Neuronal stem cell (in vitro differentiated cells): ENCODE results near the gene TBPL1.

Experiments
- DNase-seq: peaks from one replicate; pipeline ENCODE4 v3.0.0-alpha.2; 2013; ENCODE audit warnings: low spot score
- H2AFZ ChIP-seq: one replicate; pipeline ENCODE4 v1.6.1; 2013; ENCODE audit warnings: mild to moderate bottlenecking, low read length, inconsistent platforms
- H2AK5ac ChIP-seq: 2 replicates; pipeline ENCODE4 v1.6.1; 2013; ENCODE audit warnings: low read depth, mild to moderate bottlenecking, inconsistent platforms, low read length, moderate library complexity, mixed read lengths
- H2BK120ac ChIP-seq: 2 replicates; pipeline ENCODE4 v1.6.1; 2013; ENCODE audit warnings: low read depth, mild to moderate bottlenecking, inconsistent platforms, low read length, moderate library complexity, mixed read lengths
- H2BK12ac ChIP-seq: one replicate; pipeline ENCODE4 v1.6.1; 2013; ENCODE audit warnings: low read length, inconsistent platforms
- H2BK15ac ChIP-seq: 2 replicates; pipeline ENCODE4 v1.6.1; 2013; ENCODE audit warnings: mild to moderate bottlenecking, low read length, inconsistent platforms, mixed read lengths
- H2BK5ac ChIP-seq: one replicate; pipeline ENCODE4 v1.6.1; 2013; ENCODE audit warnings: inconsistent platforms, mild to moderate bottlenecking, low read length, moderate library complexity
- H3K14ac ChIP-seq: one replicate; pipeline ENCODE4 v1.6.1; 2013; ENCODE audit warnings: low read length, inconsistent platforms
- H3K18ac ChIP-seq: 2 replicates; pipeline ENCODE4 v1.6.1; 2013; ENCODE audit warnings: low read length, inconsistent platforms
- H3K23ac ChIP-seq: 2 replicates; pipeline ENCODE4 v1.6.1; 2013; ENCODE audit warnings: low read depth, mild to moderate bottlenecking, mixed read lengths, low read length, inconsistent platforms; ENCODE audit not compliant: poor library complexity
- H3K27ac ChIP-seq: replicated peaks from 3 replicates; pipeline ENCODE4 v1.5.1; 2013; ENCODE audit warnings: low read length, inconsistent platforms
- H3K27me3 ChIP-seq, 3 experiments: 2 replicates each; pipeline ENCODE4 v1.6.1; 2013; ENCODE audit warnings: low read length in 3 of 3, mild to moderate bottlenecking in 2 of 3, inconsistent platforms in 1 of 3, low read depth in 1 of 3, mixed read lengths in 1 of 3, moderate library complexity in 1 of 3; ENCODE audit not compliant: control insufficient read depth in 3 of 3, insufficient read depth in 3 of 3
- H3K36me3 ChIP-seq, 2 donors: replicated peaks in 1 of 2; 2 replicates each; pipeline ENCODE4 v1.6.1; 2013; ENCODE audit warnings: low read length in 2 of 2; ENCODE audit not compliant: control insufficient read depth in 2 of 2, insufficient read depth in 2 of 2
- H3K4ac ChIP-seq: 2 replicates; pipeline ENCODE4 v1.6.1; 2013; ENCODE audit warnings: inconsistent platforms, mild to moderate bottlenecking, low read length, moderate library complexity
- H3K4me1 ChIP-seq, 2 donors: 1 replicate in 1 of 2; 2 replicates in 1 of 2; pipeline ENCODE4 v1.6.1; 2013; ENCODE audit warnings: low read length in 2 of 2, low read depth in 1 of 2; ENCODE audit not compliant: control insufficient read depth in 2 of 2, insufficient read depth in 1 of 2
- H3K4me2 ChIP-seq: one replicate; pipeline ENCODE4 v1.6.1; 2013; ENCODE audit warnings: mild to moderate bottlenecking, low read length, inconsistent platforms; ENCODE audit not compliant: insufficient read depth, poor library complexity, severe bottlenecking
- H3K4me3 ChIP-seq, 2 donors: 2 replicates each; pipeline ENCODE4 v1.5.1; 2013; ENCODE audit warnings: low read length in 2 of 2, mild to moderate bottlenecking in 2 of 2, inconsistent platforms in 1 of 2, moderate library complexity in 1 of 2
- H3K79me1 ChIP-seq: one replicate; pipeline ENCODE4 v1.6.1; 2013; ENCODE audit warnings: low read depth, mild to moderate bottlenecking, inconsistent platforms, low read length, moderate library complexity
- H3K9ac ChIP-seq: one replicate; pipeline ENCODE4 v1.6.1; 2013; ENCODE audit warnings: mild to moderate bottlenecking, low read depth, low read length, inconsistent platforms; ENCODE audit not compliant: poor library complexity
- H3K9me3 ChIP-seq, 2 donors: replicated peaks in 1 of 2; 2 replicates each; pipeline versions ENCODE3 to v1.6.1; 2013; ENCODE audit warnings: low read length in 2 of 2, mild to moderate bottlenecking in 2 of 2, inconsistent platforms in 1 of 2, low read depth in 1 of 2, mixed read lengths in 1 of 2, moderate library complexity in 1 of 2; ENCODE audit not compliant: control insufficient read depth in 2 of 2, insufficient read depth in 1 of 2
- H4K8ac ChIP-seq: one replicate; pipeline ENCODE4 v1.6.1; 2013; ENCODE audit warnings: low read depth, mild to moderate bottlenecking, inconsistent platforms, low read length, moderate library complexity
- H4K91ac ChIP-seq: one replicate; pipeline ENCODE4 v1.6.1; 2013; ENCODE audit warnings: low read length, low read depth, mild to moderate bottlenecking, inconsistent platforms; ENCODE audit not compliant: poor library complexity
- WGBS, 2 donors: extraction: QIAGEN DNeasy Blood & Tissue Kit; methylation state at CpG; one replicate each; pipeline ENCODE4 v1.1.7; 2013; ENCODE audit warnings: missing lambda C conversion rate in 2 of 2, mixed read lengths in 1 of 2; ENCODE audit not compliant: insufficient read length in 2 of 2, insufficient replicate concordance in 1 of 2; ENCODE audit errors: extremely low coverage in 2 of 2; 5-methylcytosine and 5-hydroxymethylcytosine counted together

TBPL1 gene

GRCh38 chr6:133995758-133996157, 42.7 kb downstream of the TBPL1 start:
- no CpG with 5 or more reads among the region's 3 CpGs for WGBS, 2 donors
- Histone ChIP-seq H2AK5ac (no peak overlapping the region), H3K14ac (no peak overlapping the region), H3K4ac (no peak overlapping the region), H2BK5ac (no peak overlapping the region), H2BK12ac (no peak overlapping the region), H3K4me3 (no peak overlapping the region), H3K23ac (no peak overlapping the region), H3K4me1 (peaks cover 0 to 2% of the 10 kb centered on the region in 2 donors), H3K9ac (no peak overlapping the region), H2BK120ac (no peak overlapping the region), H3K4me2 (no peak overlapping the region), H3K79me1 (no peaks in the 10 kb centered on the region), H2BK15ac (no peak overlapping the region), H3K9me3 (no peaks in the 10 kb centered on the region), H3K27me3 (no peaks in the 10 kb centered on the region), H4K8ac (no peak overlapping the region), H3K27ac (no peak overlapping the region), H3K18ac (no peak overlapping the region), H2AFZ (no peak overlapping the region), H4K91ac (no peak overlapping the region), H3K36me3 (peaks cover 6 to 7% of the 10 kb centered on the region in 2 donors)
- no peak for DNase-seq

DNA sequence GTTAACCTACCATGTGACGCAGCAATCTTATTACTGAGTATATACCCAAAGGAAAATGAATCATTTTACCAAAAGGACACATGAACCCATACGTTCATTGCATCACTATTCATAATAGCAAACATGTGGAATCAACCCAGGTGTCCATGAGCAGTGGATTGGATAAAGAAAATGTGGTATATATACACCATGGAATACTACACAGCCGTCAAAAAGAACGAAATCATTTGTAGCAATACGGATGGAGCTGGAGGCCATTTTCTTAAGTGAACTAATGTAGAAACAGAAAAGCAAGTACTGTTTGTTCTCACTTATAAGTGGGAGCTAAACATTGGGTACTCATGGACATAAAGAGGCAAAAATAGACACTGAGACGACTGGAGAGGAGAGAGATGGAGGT, 44.2 kb downstream of the TBPL1 start:
- Histone ChIP-seq H3K79me1 (no peaks in the 10 kb centered on the region), H2AFZ (no peak overlapping the region), H2BK15ac (no peak overlapping the region), H3K27me3 (no peaks in the 10 kb centered on the region), H3K14ac (no peak overlapping the region), H2BK5ac (no peak overlapping the region), H2AK5ac (no peak overlapping the region), H3K9me3 (no peaks in the 10 kb centered on the region), H3K18ac (no peak overlapping the region), H4K8ac (no peak overlapping the region), H2BK12ac (no peak overlapping the region), H3K36me3 (peaks cover 0 to 5% of the 10 kb centered on the region in 2 donors), H3K27ac (no peak overlapping the region), H2BK120ac (no peak overlapping the region), H3K4ac (no peak overlapping the region), H3K4me1 (peaks cover 0 to under 1% of the 10 kb centered on the region in 2 donors), H4K91ac (no peak overlapping the region), H3K4me2 (no peak overlapping the region), H3K4me3 (no peak overlapping the region), H3K23ac (no peak overlapping the region), H3K9ac (no peak overlapping the region)
- WGBS, 2 donors, result no CpG with 5 or more reads among the region's 6 CpGs
- DNase-seq, result no peak

DNA sequence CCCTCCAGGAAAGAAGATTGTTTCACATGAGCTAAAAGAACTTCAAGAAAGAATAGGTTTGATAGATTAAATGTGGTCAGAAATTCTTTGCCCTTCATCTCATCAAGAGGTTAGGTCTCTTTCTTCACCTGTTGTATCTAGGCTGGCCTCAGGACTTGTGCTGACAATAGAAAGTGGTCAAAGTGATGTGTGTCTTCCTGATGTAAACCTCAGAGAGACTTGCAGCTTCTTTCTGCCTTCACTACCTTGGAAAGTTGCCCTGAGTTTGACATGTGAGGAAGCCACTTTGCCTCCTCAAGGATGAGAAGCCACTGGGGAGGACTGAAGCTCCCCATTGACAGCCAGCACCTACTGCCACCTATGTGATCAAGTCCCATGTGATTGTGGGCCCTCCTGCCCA, 46.3 kb downstream of the TBPL1 start:
- H2BK5ac ChIP-seq, result no peak overlapping the region
- no peak for DNase-seq
- no peak overlapping the region for H2BK120ac ChIP-seq
- no peak overlapping the region for H3K9ac ChIP-seq
- H3K4me3 ChIP-seq, result no peak overlapping the region
- H2AK5ac ChIP-seq, result no peak overlapping the region
- H3K4me1 ChIP-seq, result peaks cover 7 to 18% of the 10 kb centered on the region in 2 donors
- H3K27ac ChIP-seq, result no peak overlapping the region
- H3K18ac ChIP-seq, result no peak overlapping the region
- H3K9me3 ChIP-seq, result no peaks in the 10 kb centered on the region
- no peak overlapping the region for H4K8ac ChIP-seq
- no peak overlapping the region for H3K23ac ChIP-seq
- H3K14ac ChIP-seq, result no peak overlapping the region
- H4K91ac ChIP-seq, result no peak overlapping the region
- no peaks in the 10 kb centered on the region for H3K36me3 ChIP-seq
- no peaks in the 10 kb centered on the region for H3K27me3 ChIP-seq
- H2AFZ ChIP-seq, result no peak overlapping the region
- H3K4me2 ChIP-seq, result no peak overlapping the region
- H2BK12ac ChIP-seq, result no peak overlapping the region
- H3K4ac ChIP-seq, result no peak overlapping the region
- H2BK15ac ChIP-seq, result no peak overlapping the region
- H3K79me1 ChIP-seq, result no peaks in the 10 kb centered on the region

- H3K9ac ChIP-seq, result no peak overlapping the region
- H3K4ac ChIP-seq, result no peak overlapping the region
- no peak overlapping the region for H2BK5ac ChIP-seq
- H2AK5ac ChIP-seq, result no peak overlapping the region
- H3K79me1 ChIP-seq, result no peaks in the 10 kb centered on the region
- H2BK15ac ChIP-seq, result no peak overlapping the region
- no peak overlapping the region for H3K4me2 ChIP-seq
- no peak overlapping the region for H3K27ac ChIP-seq
- no peaks in the 10 kb centered on the region for H3K36me3 ChIP-seq
- no peak overlapping the region for H3K14ac ChIP-seq
- WGBS, 2 donors, result no CpG with 5 or more reads among the region's 3 CpGs
- no peaks in the 10 kb centered on the region for H3K9me3 ChIP-seq
- no peak for DNase-seq
- H2BK120ac ChIP-seq, result no peak overlapping the region
- no peak overlapping the region for H4K8ac ChIP-seq
- H4K91ac ChIP-seq, result no peak overlapping the region
- H3K4me1 ChIP-seq, result peaks cover 9 to 18% of the 10 kb centered on the region in 2 donors
- no peak overlapping the region for H2BK12ac ChIP-seq
- H3K18ac ChIP-seq, result no peak overlapping the region
- H3K23ac ChIP-seq, result no peak overlapping the region
- no peaks in the 10 kb centered on the region for H3K27me3 ChIP-seq
- no peak overlapping the region for H3K4me3 ChIP-seq
- H2AFZ ChIP-seq, result no peak overlapping the region
These were observed 47.4 kb downstream of the TBPL1 start for GRCh38 chr6:134000443-134000842.
